ENCODE data around the gene ARHGAP27.
"Not testable (repeated sequence)": the region's sequence is repeated elsewhere in the genome, so short reads cannot be mapped to it uniquely, and the experiment has no call there.

GRCh38 chr17:45482317-45482716, 49.6 kb upstream of the ARHGAP27 start:
- TF ChIP-seq POLR2A (IDR thresholded peaks at IDR 0.05; ENCODE audit: low read depth, low read length); POLR2AphosphoS5 (IDR thresholded peaks at IDR 0.05; ENCODE audit: low read depth, low read length); TAF1 (IDR thresholded peaks at IDR 0.05; ENCODE audit: low read depth, low read length); SPI1 (IDR thresholded peaks at IDR 0.05; ENCODE audit: low read depth, low read length); PAX5 (IDR thresholded peaks at IDR 0.05; ENCODE audit: insufficient read depth, low read length, severe bottlenecking): not testable (repeated sequence)

Data from GM12891 (cell line).